Inferior parietal cortex (tissue), 1 donor: Measurements from ENCODE around the gene ATPAF1.
"Not testable (repeated sequence)": the region's sequence is repeated elsewhere in the genome, so short reads cannot be mapped to it uniquely, and the experiment has no call there.

Source experiments
- DNase-seq: peaks from one replicate; pipeline ENCODE4 v3.0.0-alpha.2; 2016; ENCODE audit errors: extremely low spot score

ATPAF1 gene

GRCh38 chr1:46681333-46682034, 13.3 kb upstream of the ATPAF1 start:
- no peak for DNase-seq

GRCh38 chr1:46679789-46680573, 11.8 kb upstream of the ATPAF1 start:
- no peak for DNase-seq

- no peak for DNase-seq
Measured at GRCh38 chr1:46677339-46677738, 9.2 kb upstream of the ATPAF1 start.

GRCh38 chr1:46676531-46676930, 8.4 kb upstream of the ATPAF1 start:
- DNase-seq, result no peak

- DNase-seq, result no peak
Measured at GRCh38 chr1:46675549-46676314, 7.6 kb upstream of the ATPAF1 start.

GRCh38 chr1:46673749-46674182, 5.6 kb upstream of the ATPAF1 start:
- DNase-seq, result no peak

GRCh38 chr1:46672696-46673095, 4.5 kb upstream of the ATPAF1 start:
- no peak for DNase-seq

GRCh38 chr1:46671554-46671953, 3.4 kb upstream of the ATPAF1 start, which contains the start of gene TEX38:
Gene TEX38 (plus strand): TSS chr1:46671854. CDS start chr1:46671935, 81 bp downstream.
- DNase-seq, result no peak

- DNase-seq, result no peak
Measured at GRCh38 chr1:46670134-46670533, 2.0 kb upstream of the ATPAF1 start.

GRCh38 chr1:46665983-46666382, 2.2 kb downstream of the ATPAF1 start:
- DNase-seq, result no peak

GRCh38 chr1:46662919-46663318, 5.2 kb downstream of the ATPAF1 start:
- not testable (repeated sequence) for DNase-seq

- not testable (repeated sequence) for DNase-seq
Measured at GRCh38 chr1:46660116-46660515, 8.0 kb downstream of the ATPAF1 start.

- DNase-seq, result no peak
Measured at GRCh38 chr1:46659307-46659870, 8.8 kb downstream of the ATPAF1 start.

GRCh38 chr1:46657775-46658174, 10.4 kb downstream of the ATPAF1 start:
- no peak for DNase-seq

- no peak for DNase-seq
Measured at GRCh38 chr1:46656643-46657042, 11.5 kb downstream of the ATPAF1 start.

GRCh38 chr1:46655848-46656247, 12.3 kb downstream of the ATPAF1 start:
- DNase-seq, result no peak

- DNase-seq, result not testable (repeated sequence)
Measured at GRCh38 chr1:46654698-46655097, 13.5 kb downstream of the ATPAF1 start.

- no peak for DNase-seq
Measured at GRCh38 chr1:46654012-46654411, 14.2 kb downstream of the ATPAF1 start.

- DNase-seq, result no peak
Measured at GRCh38 chr1:46653405-46653958, 14.7 kb downstream of the ATPAF1 start.

- no peak for DNase-seq
Measured at GRCh38 chr1:46652321-46653100, 15.7 kb downstream of the ATPAF1 start.

GRCh38 chr1:46651152-46651551, 17.0 kb downstream of the ATPAF1 start:
- not testable (repeated sequence) for DNase-seq
